Breast epithelium (tissue), 4 donors: ENCODE measurements around the gene VEGFB. TPM values are rescaled to one million over a fixed set of nuclear protein-coding genes. Genes with fewer than 3 reads are reported as not detected.

Source experiments
- DNase-seq, 2 donors: peaks; one replicate each; pipeline ENCODE4 v3.0.0-alpha.2; 2019; ENCODE audit warnings: low spot score in 2 of 2
- H3K27ac ChIP-seq, 2 donors: fragments of 200-600 bp; sonication (generic) in 1 of 2; one replicate each; pipeline ENCODE4 v1.5.1; 2016 to 2019; ENCODE audit warnings: mild to moderate bottlenecking in 1 of 2
- H3K27me3 ChIP-seq, 2 donors: fragments of 200-600 bp; sonication (generic) in 1 of 2; one replicate each; pipeline versions ENCODE4 v1.5.1 to v1.6.0; 2017 to 2019; ENCODE audit warnings: control low read depth in 1 of 2, mild to moderate bottlenecking in 1 of 2
- H3K36me3 ChIP-seq: fragments of 200-600 bp; one replicate; pipeline ENCODE4 v1.5.1; 2019
- H3K4me1 ChIP-seq, 2 donors: fragments of 200-600 bp; sonication (generic); one replicate each; pipeline ENCODE4 v1.5.1; 2016 to 2019; ENCODE audit warnings: control low read depth in 1 of 2
- H3K4me3 ChIP-seq, 3 donors: fragments of 200-600 bp; sonication (generic); 1 replicate in 2 of 3; 2 replicates in 1 of 3; pipeline ENCODE4 v1.5.1; 2016 to 2019; ENCODE audit warnings: mild to moderate bottlenecking in 3 of 3, moderate library complexity in 2 of 3
- H3K9me3 ChIP-seq, 2 donors: fragments of 200-600 bp; sonication (generic) in 1 of 2; one replicate each; pipeline ENCODE4 v1.5.1; 2016 to 2019; ENCODE audit warnings: control low read depth in 1 of 2
- POLR2A ChIP-seq: fragments of 450-650 bp; IDR thresholded peaks from one replicate; pipeline ENCODE4 v1.6.1; 2016; ENCODE audit warnings: antibody characterized with exemption, mild to moderate bottlenecking, moderate library complexity
- POLR2AphosphoS5 ChIP-seq, 3 donors: sonication (generic); formaldehyde crosslinking; IDR thresholded peaks; one replicate each; pipeline ENCODE4 v1.6.1; 2017; ENCODE audit warnings: antibody characterized with exemption in 3 of 3
- intact Hi-C: fragments of 100-400 bp; cut with DNase I; formaldehyde crosslinking; loops from one replicate; pipeline ENCODE4 v1.15.1; 2023; ENCODE audit warnings: low total_unique reads
- total RNA-seq, 3 donors: library from RNA; depleted of rRNA; stranded (reverse); fragments of >200 nt; gene quantifications; one replicate each; pipeline ENCODE4 v1.1.0, GENCODE V29; 2016
- TF ChIP-seq, protein P1 (sequence below), 3 donors: fragments of 450-650 bp; IDR thresholded peaks; one replicate each; pipeline ENCODE4 v1.5.1; 2016 to 2017; ENCODE audit warnings: antibody characterized with exemption in 3 of 3, mild to moderate bottlenecking in 3 of 3, moderate library complexity in 3 of 3

VEGFB gene
- total RNA-seq, 3 donors from 2014 or later, result 45.1 to 223 (median 53.4) TPM

DNA sequence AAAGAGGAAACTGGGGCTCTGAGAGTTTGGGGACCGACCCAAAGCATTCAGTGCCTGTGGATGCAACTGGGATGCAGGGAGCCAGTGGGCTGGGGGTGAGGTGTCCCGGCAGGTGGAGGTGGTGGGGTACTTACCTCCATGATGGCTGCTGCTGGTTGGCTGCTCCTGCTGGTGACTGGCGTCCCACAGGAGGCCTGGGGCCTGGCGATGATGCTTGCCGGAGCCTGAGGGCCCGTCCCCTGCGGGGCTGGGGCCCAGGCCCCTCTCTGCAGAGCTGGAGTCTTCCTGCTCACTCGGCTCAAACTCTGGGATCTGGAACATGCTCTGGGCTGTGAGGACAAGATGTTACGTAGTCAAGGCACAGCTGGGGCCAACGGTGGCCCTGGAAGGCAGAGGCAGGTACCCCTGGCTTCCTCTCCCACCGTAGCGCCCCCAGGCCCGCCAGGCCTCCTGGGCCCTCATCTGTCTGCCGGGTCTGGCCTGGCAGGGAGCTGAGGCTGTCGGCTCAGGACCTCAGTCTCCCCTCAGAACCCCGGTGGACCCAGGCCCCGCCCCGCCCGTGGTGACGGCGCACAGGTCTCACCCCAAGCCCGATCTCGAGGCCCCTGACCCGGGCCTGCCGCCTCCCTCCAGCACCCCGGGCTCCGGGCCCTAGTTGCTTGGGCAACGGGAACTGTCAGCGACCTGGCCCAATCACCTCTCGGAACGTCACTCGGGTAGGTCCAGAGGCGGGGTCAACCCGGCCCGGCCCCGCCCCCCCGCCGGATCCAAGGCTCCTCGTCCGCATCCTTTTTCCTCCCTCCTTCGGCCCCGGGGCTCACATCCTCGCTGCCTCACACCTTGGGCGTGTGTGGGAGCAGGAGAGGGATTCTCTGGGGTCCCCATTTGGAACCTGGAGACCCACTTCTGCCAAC, 49.9 kb downstream of the VEGFB start, which contains the start of gene BAD:
Gene BAD, minus strand, starts transcription at position 618 of the 914 bp plus-strand sequence. Its CDS starts 297 bp downstream, at position 321.
- intact Hi-C loops, result no loop called here
- H3K4me3 ChIP-seq, result peak within 1 kb of the TSS; percentile 84 to 91 (median 91)
- no peaks in the 10 kb centered on the region for H3K36me3 ChIP-seq
- peak within 1 kb of the TSS; percentile 93 to 98 for H3K27ac ChIP-seq
- H3K4me1 ChIP-seq, result peaks cover 3 to 21% of the 10 kb centered on the region in 2 donors
- DNase-seq, result peak; percentile 95 to 96
- no peaks in the 10 kb centered on the region for H3K27me3 ChIP-seq
- no peaks in the 10 kb centered on the region for H3K9me3 ChIP-seq
- TF ChIP-seq, protein P1, sequence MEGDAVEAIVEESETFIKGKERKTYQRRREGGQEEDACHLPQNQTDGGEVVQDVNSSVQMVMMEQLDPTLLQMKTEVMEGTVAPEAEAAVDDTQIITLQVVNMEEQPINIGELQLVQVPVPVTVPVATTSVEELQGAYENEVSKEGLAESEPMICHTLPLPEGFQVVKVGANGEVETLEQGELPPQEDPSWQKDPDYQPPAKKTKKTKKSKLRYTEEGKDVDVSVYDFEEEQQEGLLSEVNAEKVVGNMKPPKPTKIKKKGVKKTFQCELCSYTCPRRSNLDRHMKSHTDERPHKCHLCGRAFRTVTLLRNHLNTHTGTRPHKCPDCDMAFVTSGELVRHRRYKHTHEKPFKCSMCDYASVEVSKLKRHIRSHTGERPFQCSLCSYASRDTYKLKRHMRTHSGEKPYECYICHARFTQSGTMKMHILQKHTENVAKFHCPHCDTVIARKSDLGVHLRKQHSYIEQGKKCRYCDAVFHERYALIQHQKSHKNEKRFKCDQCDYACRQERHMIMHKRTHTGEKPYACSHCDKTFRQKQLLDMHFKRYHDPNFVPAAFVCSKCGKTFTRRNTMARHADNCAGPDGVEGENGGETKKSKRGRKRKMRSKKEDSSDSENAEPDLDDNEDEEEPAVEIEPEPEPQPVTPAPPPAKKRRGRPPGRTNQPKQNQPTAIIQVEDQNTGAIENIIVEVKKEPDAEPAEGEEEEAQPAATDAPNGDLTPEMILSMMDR (IDR thresholded peaks at IDR 0.05), result no peak
- TF ChIP-seq POLR2AphosphoS5 (IDR thresholded peaks at IDR 0.05), result peak in 1 of 3 donors; percentile 25
- TF ChIP-seq POLR2A, result peak; percentile 12

DNA sequence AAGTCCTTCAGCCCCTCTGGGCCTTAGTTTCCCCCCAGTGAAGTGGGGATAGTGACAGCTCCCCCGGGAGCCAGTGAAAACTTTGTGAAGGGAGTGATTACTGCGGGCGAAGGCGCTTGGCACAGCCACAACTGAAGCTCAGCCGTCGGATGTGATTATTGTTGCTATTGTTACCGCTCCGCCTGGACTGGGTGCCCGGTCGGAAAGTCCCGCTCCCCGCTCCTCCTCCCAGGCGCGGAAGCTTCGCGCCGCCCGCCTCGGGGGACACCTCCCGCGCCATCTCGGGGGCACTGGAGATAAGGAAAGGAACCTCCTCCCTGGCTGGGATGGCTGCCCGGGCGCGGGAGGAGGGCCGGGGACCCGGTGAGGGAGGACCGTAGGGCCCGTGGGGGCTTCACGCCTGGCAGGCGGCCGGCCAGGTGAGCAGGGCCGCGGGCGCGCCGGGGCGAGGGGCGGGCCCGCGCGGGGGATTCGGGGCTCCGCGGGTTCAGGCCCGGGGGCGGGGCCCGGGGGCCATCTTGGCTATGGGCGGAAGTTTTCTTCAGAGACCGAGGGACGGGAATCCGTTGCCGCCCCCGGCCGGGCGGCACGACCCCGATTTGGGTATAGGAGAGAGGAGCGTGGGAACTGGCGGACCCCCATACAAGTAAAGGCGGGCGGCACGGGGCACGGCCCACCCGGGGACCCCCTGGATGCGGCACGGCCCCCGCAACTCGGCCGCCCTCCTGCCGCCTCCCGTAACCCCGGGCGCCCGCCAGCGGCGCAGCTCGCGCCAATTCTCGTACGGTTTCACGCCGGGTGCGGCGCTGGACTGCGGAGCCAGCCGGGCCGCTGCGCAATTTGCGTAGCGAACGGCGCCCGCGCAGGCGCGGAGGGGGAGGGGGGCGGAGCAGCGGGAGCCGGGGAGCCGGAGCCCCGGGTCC, 50.8 kb downstream of the VEGFB start, which contains the start of gene GPR137:
Gene GPR137, plus strand, starts transcription at position 887 of the 923 bp plus-strand sequence. CDS start 677 bp downstream, outside the sequence.
- Histone ChIP-seq H3K9me3 (no peaks in the 10 kb centered on the region), H3K4me3 (peak within 1 kb of the TSS; percentile 84 to 91 (median 91)), H3K36me3 (no peaks in the 10 kb centered on the region), H3K27me3 (no peaks in the 10 kb centered on the region), H3K4me1 (peaks cover 3 to 21% of the 10 kb centered on the region in 2 donors), H3K27ac (peak within 1 kb of the TSS; percentile 93 to 98)
- TF ChIP-seq POLR2AphosphoS5 (IDR thresholded peaks at IDR 0.05) (peak in 2 of 3 donors; percentile 31 to 60), POLR2A (peak; percentile 3)
- TF ChIP-seq, protein P1 (IDR thresholded peaks at IDR 0.05), result no peak
- peak; percentile 81 to 90 for DNase-seq
- intact Hi-C loops, result no loop called here

DNA sequence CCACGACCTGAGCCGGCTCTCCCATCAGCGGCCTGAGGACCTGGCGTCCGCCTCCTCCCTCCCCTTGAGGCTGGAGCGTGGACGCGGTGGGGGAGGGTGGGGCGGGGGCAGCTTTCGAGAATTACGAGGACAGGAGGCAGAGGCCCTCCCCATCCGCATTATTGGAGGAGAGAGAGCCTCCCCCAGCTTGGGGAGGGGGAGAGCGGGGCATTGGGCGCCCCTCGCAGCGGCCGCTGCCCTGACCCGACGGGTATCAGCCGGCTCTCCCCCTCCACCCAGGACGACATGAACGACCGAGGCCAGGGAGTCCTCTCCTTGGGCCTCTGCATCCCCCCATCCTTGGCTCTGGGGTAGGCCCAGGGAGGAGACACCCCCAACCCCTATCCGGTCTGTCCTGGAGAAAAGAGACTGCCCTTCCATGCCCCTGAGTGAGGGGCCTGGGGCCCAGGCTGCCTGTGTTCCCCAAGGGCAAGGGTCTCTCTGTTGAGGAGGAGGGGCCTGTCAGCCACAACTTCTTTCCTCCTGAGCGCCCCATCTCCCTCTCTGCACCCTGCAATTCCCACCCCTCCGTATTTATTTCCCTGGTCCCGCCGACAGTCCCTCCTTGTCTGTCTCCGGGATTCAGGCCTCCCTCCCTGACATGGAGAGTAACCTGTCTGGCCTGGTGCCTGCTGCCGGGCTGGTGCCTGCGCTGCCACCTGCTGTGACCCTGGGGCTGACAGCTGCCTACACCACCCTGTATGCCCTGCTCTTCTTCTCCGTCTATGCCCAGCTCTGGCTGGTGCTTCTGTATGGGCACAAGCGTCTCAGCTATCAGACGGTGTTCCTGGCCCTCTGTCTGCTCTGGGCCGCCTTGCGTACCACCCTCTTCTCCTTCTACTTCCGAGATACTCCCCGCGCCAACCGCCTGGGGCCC, 51.8 kb downstream of the VEGFB start:
- intact Hi-C loops, result no loop called here
- H3K27ac ChIP-seq, result peak overlapping the region; percentile 93 to 98
- peaks cover 5 to 22% of the 10 kb centered on the region in 2 donors for H3K4me1 ChIP-seq
- TF ChIP-seq POLR2AphosphoS5 (IDR thresholded peaks at IDR 0.05) (no peak), POLR2A (no peak)
- TF ChIP-seq, protein P1 (IDR thresholded peaks at IDR 0.05), result no peak
- no peaks in the 10 kb centered on the region for H3K9me3 ChIP-seq
- peaks cover 0 to 4% of the 10 kb centered on the region in 2 donors for H3K27me3 ChIP-seq
- no peaks in the 10 kb centered on the region for H3K36me3 ChIP-seq
- DNase-seq, result peak in 1 of 2 donors; percentile 40
- H3K4me3 ChIP-seq, result peak overlapping the region; percentile 84 to 91 (median 91)

DNA sequence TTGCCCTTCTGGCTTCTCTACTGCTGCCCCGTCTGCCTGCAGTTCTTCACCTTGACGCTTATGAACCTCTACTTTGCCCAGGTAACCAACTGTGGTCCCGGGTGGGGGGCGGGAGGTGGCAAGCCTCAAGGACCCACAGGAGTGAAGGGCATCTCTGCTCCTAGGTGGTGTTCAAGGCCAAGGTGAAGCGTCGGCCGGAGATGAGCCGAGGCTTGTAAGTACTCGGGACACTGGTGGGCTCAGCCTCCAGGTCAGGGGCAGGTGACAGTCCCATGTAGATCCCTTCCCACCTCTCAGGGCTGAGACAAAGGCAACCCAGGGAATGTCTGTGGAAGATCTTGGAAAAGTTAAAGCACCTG, 52.4 kb downstream of the VEGFB start:
- Histone ChIP-seq H3K4me3 (no peak overlapping the region), H3K36me3 (no peaks in the 10 kb centered on the region), H3K9me3 (no peaks in the 10 kb centered on the region), H3K4me1 (peaks cover 9 to 27% of the 10 kb centered on the region in 2 donors), H3K27ac (peak overlapping the region in 1 of 2 donors; percentile 98), H3K27me3 (peaks cover 6 to 10% of the 10 kb centered on the region in 2 donors)
- no peak for TF ChIP-seq POLR2A
- no peak for TF ChIP-seq POLR2AphosphoS5 (IDR thresholded peaks at IDR 0.05)
- TF ChIP-seq, protein P1 (IDR thresholded peaks at IDR 0.05), result no peak
- no peak for DNase-seq
- intact Hi-C loops, result no loop called here
